ENCODE measurements around the gene STAG1.
"Not testable (repeated sequence)": the region's sequence is repeated elsewhere in the genome, so short reads cannot be mapped to it uniquely, and the experiment has no call there.

The STAG1 gene

GRCh38 chr3:136645915-136646314 is 106.3 kb downstream of the STAG1 start:
- no peak for DNase-seq (ENCODE audit: low read depth)

GRCh38 chr3:136644212-136644611 is 108.0 kb downstream of the STAG1 start:
- DNase-seq (ENCODE audit: low read depth), result no peak

GRCh38 chr3:136643380-136643779 is 108.8 kb downstream of the STAG1 start:
- DNase-seq (ENCODE audit: low read depth), result not testable (repeated sequence)

DNA sequence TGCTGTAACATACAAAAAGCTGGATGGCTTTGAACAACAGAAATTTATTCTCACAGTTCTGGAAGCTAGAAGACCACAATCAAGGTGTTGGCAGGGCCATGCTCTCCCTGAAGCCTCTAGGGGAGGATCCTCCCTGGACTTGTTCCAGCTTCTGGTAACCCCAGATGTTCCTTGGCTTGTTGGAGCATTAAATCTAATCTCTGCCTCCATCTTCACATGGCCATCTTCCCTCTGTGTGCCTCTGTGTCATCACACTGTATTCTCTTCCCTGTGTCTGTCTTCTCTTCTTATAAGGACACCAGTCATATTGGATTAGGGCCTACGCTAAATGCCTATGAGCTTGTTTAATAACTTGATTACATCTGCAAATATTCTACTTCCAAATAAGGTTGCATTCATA is 109.5 kb downstream of the STAG1 start:
- no peak for DNase-seq (ENCODE audit: low read depth)

DNA sequence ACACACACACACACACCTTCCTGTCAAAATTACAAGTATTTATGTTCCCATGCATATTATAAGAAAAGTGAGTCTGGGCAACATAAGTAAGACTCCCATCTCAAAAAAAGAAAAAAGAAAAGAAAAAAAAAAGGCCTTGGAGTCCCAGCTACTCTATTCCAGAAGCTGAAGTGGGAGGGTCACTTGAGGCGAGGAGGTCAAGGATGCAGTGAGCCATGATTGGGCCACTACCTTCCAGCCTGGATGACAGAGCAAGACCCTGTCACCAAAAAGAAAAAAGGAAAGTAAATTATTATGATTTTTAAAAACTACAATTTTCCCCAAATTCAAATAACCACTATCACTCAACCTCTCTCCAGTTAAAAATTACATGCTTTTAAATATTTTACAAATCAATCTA is 113.1 kb downstream of the STAG1 start:
- DNase-seq (ENCODE audit: low read depth), result no peak

GRCh38 chr3:136637176-136637575 is 115.0 kb downstream of the STAG1 start:
- no peak for DNase-seq (ENCODE audit: low read depth)

GRCh38 chr3:136634821-136635220 is 117.4 kb downstream of the STAG1 start:
- DNase-seq (ENCODE audit: low read depth), result no peak

GRCh38 chr3:136632625-136633081 is 119.5 kb downstream of the STAG1 start:
- no peak for DNase-seq (ENCODE audit: low read depth)

GRCh38 chr3:136631424-136631823 is 120.8 kb downstream of the STAG1 start:
- DNase-seq (ENCODE audit: low read depth), result no peak

DNA sequence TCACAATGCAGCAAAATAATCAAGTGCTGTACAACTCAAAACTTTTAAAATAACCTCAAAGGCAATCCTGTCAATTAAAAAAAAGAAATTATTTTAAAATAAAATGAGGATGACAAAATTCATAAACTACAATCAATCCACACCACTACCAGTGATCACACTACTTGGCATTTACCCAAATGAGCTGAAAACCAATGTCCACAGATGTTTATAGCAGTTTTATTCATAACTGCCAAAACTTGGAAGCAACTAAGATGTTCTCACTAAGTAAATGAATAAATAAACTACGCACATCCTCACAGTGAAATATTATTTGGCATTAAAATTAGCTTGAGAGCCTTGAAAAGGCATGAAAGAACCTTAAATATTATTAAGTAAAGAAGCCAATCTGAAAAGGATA is 121.3 kb downstream of the STAG1 start:
- no peak for DNase-seq (ENCODE audit: low read depth)

DNA sequence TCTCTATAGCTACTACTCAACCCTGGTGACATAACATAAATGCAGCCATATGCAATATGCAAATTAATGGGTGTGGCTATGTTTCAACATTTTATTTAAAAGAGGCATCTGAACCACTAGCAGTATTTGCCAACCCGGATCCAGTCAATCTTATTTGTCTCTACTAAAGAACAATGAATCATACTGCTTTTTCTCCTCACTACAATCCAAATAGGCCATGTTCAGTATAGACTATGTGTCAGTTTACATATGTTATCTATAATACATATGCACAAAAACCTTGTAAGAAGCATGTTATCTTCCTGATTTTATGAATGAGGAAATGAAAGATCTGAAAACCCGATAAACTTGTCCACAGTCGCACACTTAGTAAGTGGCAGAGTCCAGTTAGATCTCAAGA is 125.7 kb downstream of the STAG1 start:
- no peak for DNase-seq (ENCODE audit: low read depth)

DNA sequence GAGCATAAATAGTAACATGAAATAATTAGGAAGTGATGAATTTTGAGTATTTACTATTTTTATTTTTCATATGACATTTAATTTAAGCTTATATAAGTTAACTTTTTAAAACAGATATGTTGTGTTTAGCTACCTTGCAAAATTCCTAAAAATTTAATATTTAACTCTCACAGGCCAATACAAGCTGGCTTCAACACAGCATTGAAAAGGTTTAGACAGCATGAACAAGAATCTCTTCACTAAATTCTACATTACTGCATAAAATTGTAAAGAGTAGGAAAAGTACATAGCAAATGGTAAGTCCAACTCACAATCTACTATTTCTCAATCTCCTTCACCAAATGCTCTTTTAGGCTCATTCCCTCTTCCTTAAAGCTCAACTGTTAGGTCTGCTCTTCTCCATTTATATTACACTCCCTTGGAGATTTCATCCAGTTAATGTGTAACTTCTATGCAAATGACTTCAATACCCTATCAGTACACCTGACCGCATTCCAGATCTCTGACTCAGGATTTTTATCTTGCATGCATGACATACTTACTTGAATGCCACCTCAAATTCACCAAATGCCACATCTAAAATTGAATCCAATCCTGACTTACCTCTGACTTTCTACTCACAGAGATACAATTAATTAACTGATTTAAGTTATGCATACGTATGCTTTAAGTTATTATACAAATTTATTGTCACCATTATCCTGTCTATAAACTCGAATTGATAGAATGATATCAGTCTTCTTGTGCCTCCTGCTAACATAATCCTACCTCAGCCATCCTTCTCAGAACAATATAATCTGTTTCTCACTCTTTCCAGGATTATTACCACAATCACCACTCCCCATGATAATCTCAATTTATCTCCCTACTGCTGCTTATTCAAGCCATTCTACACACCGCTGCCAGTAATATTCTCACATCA is 127.0 kb downstream of the STAG1 start:
- DNase-seq (ENCODE audit: low read depth), result no peak

- DNase-seq (ENCODE audit: low read depth), result no peak
Measured at GRCh38 chr3:136624371-136624770, 127.8 kb downstream of the STAG1 start.

GRCh38 chr3:136621628-136622027 is 130.6 kb downstream of the STAG1 start:
- DNase-seq (ENCODE audit: low read depth), result no peak

DNA sequence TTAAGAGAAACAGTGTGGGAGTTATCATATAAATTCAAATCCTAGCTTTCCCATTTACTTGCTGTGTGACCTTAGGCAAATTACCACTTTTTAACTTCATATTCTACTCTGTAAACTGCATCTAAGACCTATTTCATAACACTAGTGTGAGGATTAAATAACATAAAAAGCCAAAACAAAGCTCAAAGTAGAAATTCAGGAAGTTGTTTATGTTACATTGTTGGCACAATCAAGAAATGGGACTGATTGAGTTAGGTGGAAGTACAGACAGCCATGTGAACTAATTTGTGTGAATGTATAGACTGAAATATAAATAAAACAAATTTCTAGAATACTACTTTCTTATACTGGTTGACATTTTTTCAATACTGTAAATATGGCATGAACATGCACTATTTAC is 131.7 kb downstream of the STAG1 start:
- DNase-seq (ENCODE audit: low read depth), result no peak

GRCh38 chr3:136617969-136618525 is 134.1 kb downstream of the STAG1 start:
- not testable (repeated sequence) for DNase-seq (ENCODE audit: low read depth)

- no peak for DNase-seq (ENCODE audit: low read depth)
Measured at GRCh38 chr3:136617198-136617597, 135.0 kb downstream of the STAG1 start.

GRCh38 chr3:136612512-136612911 is 139.7 kb downstream of the STAG1 start:
- DNase-seq (ENCODE audit: low read depth), result no peak

GRCh38 chr3:136606990-136607389 is 145.2 kb downstream of the STAG1 start:
- no peak for DNase-seq (ENCODE audit: low read depth)

- DNase-seq (ENCODE audit: low read depth), result not testable (repeated sequence)
Measured at GRCh38 chr3:136606216-136606615, 146.0 kb downstream of the STAG1 start.

GRCh38 chr3:136604961-136605360 is 147.2 kb downstream of the STAG1 start:
- no peak for DNase-seq (ENCODE audit: low read depth)

GRCh38 chr3:136602818-136603217 is 149.4 kb downstream of the STAG1 start:
- DNase-seq (ENCODE audit: low read depth), result no peak

DNA sequence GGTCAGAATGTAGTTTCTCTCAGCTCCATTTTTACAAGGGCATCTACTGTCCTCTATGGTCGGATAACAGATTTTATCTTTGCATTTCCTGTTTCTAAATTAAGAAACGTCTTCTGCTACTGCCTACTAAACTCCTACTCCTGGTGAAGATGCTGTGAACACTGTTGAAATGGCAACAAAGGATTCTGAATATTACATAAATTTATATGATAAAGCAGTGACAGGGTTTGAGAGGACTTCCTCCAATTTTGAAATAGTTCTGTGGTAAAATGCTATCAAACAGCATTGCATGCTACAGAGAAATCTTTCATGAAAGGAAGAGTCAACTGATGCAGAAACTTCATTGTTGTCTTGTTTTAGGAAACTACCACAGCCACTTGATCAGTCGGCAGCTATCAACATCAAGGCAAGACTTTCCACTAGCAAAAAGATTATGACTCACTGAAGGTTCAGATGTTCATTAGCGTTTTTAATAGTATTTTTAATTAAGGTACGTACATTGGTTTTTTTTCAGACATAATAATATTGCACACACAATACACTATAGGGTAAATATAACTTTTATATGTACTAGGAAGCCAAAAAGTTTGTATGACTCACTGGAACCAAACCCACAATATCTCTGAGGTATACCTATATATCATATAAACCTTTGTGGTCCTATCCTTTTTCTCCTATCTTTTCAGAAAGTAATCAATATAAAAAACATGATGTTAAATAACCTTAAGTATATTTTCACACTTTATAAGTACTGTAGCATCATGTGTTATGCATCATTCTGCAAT is 156.1 kb downstream of the STAG1 start:
- no peak for DNase-seq (ENCODE audit: low read depth)

Measured in CMK (cell line).